Astrocyte of the hippocampus (primary cell): ENCODE measurements around the gene RUNX3.

Source experiments
- DNase-seq: peaks from one replicate; pipeline ENCODE4 v3.0.0; 2011; ENCODE audit warnings: low read depth, low spot score

The RUNX3 gene

GRCh38 chr1:24963099-24963872 is 33.2 kb upstream of the RUNX3 start:
- peak; percentile 26 for DNase-seq

GRCh38 chr1:24961961-24962861 is 32.1 kb upstream of the RUNX3 start:
- DNase-seq = no peak

GRCh38 chr1:24961334-24961733 is 31.3 kb upstream of the RUNX3 start:
- DNase-seq = no peak

- no peak for DNase-seq
These were observed 30.2 kb upstream of the RUNX3 start for GRCh38 chr1:24960071-24960801.

GRCh38 chr1:24959623-24959975 is 29.5 kb upstream of the RUNX3 start:
- no peak for DNase-seq

- DNase-seq = no peak
These were observed 28.9 kb upstream of the RUNX3 start for GRCh38 chr1:24958766-24959622.

- DNase-seq = no peak
These were observed 28.0 kb upstream of the RUNX3 start for GRCh38 chr1:24957808-24958752.

- DNase-seq = no peak
These were observed 27.1 kb upstream of the RUNX3 start for GRCh38 chr1:24957016-24957807.

GRCh38 chr1:24955779-24956365 is 25.8 kb upstream of the RUNX3 start:
- no peak for DNase-seq

GRCh38 chr1:24955161-24955560 is 25.1 kb upstream of the RUNX3 start:
- DNase-seq = no peak

GRCh38 chr1:24954631-24955030 is 24.6 kb upstream of the RUNX3 start:
- DNase-seq = no peak

- DNase-seq = no peak
These were observed 23.9 kb upstream of the RUNX3 start for GRCh38 chr1:24954022-24954421.

GRCh38 chr1:24952413-24952841 is 22.4 kb upstream of the RUNX3 start:
- no peak for DNase-seq

- DNase-seq = no peak
These were observed 21.8 kb upstream of the RUNX3 start for GRCh38 chr1:24951810-24952412.

- DNase-seq = no peak
These were observed 21.3 kb upstream of the RUNX3 start for GRCh38 chr1:24951337-24951736.

- DNase-seq = peak; percentile 89
These were observed 19.3 kb upstream of the RUNX3 start for GRCh38 chr1:24949331-24949881.

- no peak for DNase-seq
These were observed 18.2 kb upstream of the RUNX3 start for GRCh38 chr1:24948079-24948827.
